Hypothalamus (tissue), 51 donors: ENCODE measurements around the gene JAK3.
"Not testable (repeated sequence)": the region's sequence is repeated elsewhere in the genome, so short reads cannot be mapped to it uniquely, and the experiment has no call there.

Experiments
- DNase-seq, 51 donors: peaks; one replicate each; lab custom pipeline; 2025; lab: John Stamatoyannopoulos, UW

Gene JAK3

DNA sequence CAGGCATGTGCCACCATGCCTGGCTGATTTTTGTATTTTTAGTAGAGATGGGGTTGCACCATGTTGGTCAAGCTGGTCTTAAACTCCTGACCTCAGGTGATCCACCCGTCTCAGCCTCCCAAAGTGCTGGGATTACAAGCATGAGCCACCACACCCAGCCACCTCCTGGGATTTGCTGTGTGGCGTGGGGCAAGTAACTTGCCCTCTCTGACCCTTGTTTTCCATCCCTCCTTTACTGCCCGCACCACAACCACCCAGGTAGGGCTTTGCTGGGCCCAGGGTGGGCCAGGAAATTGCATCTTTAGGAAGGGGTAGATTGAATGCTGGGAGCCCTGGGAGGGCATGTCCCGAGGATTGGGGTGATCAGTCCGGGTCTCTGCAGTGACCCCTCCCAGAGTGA is 64.1 kb downstream of the JAK3 start:
- DNase-seq = not testable (repeated sequence)

DNA sequence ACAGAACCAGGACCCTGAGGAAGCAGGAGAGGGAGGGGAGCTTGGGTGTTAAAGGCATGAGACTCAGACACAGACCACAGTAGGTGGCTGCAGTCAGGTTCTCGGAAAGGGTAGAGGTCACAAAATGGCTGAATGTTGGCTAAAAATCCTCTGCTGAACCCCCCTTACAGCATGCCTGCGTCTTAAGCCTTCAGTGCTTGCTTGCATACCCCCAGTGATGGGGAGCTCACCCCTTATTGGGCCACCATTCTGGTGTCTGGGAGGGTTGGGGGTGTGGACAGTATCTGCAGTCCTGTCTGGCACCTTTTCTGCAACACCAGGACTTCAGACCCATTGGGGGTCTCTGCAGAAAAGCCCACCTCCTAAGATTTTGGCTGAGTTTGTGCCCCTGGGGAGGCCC is 67.0 kb downstream of the JAK3 start:
- no peak for DNase-seq

DNA sequence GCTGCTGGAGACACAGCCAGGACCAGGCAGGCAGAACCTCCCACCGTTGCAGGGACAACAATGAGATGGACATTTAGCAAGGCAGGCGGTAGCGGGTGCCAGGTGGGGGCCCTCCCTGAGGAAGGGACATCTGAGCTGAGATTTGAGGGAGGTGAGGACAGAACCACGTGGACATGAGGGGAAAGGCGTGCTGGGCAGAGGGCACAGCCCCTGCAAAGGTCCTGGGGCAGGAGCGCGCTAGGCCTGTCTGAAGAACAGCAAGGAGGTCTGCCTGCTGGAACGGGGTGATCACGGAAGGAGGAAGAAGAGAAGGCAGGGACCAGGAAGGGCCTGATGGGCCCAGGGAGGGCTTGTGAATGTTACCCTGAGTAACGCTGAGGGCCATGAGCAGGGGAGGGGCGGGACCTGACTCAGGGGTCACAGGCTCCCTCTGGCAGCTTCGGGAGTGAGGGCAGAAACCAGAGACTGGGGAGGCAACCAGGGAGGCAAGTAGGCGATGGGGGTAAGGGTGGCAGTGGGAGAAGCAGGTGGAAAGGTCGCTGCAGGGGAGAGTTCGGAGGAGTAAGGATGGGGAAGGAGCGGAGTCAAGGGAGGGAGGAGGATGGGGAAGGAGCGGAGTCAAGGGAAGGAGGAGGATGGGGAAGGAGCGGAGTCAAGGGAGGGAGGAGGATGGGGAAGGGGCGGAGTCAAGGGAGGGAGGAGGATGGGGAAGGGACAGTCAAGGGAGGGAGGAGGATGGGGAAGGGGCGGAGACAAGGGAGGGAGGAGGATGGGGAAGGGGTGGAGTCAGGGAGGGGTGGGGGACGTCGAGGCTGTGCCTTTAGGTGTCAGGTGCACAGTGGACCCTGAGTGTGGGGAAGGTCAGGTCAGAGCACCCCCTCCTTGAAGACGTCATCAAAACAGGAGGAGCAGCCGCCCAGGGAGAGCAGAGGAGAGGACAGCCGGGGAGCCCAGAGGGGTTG is 68.5 kb downstream of the JAK3 start:
- peak in 27 of 51 donors; percentile 4 to 62 (median 28) for DNase-seq

DNA sequence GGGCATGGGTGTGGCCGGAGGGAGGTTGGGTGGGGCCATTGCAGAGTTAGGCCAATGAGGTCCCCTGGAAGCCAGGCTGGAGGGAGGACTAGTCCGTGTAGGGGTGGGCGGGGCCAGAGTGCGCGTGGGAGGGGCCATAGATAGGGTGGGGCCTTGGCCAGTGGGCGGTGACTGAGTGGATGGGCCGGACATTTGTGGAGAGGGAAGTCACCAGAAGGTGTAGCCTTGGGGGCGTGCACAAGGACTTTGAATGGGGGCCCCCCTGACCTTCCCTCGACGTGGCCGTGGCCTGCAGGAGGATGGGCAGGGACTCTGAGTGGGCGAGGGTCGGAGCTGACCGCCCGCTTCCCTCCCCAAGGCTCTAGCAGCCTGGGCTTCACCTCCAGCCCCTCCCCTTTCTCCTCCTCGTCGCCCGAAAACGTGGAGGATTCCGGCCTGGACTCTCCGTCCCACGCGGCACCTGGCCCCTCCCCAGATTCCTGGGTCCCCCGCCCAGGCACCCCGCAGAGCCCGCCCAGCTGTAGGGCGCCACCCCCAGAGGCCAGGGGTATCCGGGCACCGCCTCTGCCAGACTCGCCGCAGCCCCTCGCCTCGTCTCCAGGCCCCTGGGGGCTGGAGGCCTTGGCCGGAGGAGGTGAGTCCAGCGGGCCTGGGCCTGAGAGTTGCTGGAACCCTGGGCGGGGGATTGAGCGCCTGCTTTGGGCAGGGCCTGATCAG is 69.4 kb downstream of the JAK3 start:
- DNase-seq = peak in 16 of 51 donors; percentile 2 to 39 (median 17)

DNA sequence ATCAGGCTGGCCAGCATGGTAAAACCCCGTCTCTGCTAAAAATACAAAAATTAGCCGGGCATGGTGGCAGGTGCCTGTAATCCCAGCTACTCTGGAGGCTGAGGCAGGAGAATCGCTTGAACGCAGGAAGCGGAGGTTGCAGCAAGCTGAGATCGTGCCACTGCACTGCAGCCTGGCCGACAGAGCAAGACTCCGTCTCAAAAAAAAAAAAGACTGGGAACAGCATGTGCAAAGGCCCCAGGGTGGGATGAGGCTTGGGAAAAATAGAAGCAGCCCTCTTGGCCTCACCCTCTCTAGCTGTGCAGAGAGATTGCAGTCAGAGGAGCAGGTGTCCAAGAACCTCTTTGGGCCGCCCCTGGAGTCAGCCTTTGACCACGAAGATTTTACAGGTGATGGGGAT is 69.9 kb downstream of the JAK3 start:
- not testable (repeated sequence) for DNase-seq

DNA sequence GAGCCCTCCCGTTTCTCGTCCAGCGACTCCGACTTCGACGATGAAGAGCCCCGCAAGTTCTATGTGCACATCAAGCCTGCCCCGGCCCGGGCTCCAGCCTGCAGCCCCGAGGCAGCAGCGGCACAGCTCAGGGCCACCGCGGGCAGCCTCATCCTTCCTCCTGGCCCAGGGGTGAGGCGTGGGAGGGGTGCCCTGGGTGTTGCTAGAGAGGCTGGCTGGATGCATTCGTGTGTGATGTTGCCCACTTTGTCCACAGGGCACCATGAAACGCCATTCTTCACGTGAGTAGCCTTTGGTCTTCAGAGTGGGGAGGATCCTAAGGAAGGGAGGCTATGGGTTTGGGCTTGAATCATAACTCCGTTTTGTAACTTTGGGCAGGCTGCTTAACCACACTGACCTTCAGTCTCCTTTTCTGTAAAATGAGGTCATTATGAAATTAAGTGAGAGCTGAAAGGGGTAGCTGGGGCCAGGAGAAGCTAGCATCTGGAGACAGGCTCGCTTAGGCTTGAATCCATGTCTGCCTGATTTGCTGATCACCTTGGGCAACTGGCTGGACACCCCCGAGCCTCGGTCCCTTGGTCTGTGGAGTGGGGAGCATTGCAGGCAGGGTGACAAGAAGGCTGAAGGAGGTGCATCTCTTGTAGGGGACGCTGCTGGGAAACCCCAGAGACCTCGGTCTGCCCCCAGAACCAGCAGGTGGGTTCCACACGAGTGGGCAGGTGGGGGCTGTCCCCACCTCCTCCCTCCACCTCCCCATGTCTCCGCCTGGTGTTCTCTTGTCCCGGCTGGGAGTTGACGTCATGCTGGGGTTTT is 71.6 kb downstream of the JAK3 start:
- no peak for DNase-seq

DNA sequence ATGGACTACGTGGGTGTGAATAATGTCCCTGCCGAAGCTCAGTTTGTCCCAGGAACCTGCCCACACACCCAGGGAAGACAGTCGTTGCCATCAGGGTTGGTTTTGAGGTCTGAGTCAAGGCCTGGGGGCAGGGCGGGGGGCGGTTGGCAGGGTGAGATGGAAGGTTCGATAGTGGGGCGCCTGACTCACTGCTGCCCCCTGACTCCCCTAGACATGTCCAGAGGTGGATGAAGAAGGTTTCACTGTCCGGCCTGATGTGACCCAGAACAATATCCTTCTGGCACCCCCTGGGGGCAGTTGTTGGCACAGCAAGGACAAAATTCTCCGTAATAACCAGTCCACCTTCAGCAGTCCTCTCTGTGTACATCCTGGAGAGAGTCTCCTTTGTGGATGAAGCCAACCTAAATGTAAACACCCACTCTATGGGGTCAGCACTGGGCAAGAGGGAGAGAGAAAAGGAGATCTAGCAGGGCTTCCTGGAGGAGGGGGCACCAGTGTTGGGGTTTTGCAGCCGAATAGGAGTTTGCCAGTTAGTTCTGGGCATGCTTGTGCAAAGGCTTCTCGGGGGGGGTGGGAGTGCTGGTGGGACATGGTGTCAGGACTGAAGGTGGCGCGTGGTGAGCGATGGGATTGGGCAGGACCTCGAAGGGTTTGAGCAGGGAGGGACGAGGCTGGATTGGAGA is 72.4 kb downstream of the JAK3 start:
- peak in 8 of 51 donors; percentile 4 to 28 (median 6) for DNase-seq
